Measurements from ENCODE around the gene ECI1.

ECI1 gene

DNA sequence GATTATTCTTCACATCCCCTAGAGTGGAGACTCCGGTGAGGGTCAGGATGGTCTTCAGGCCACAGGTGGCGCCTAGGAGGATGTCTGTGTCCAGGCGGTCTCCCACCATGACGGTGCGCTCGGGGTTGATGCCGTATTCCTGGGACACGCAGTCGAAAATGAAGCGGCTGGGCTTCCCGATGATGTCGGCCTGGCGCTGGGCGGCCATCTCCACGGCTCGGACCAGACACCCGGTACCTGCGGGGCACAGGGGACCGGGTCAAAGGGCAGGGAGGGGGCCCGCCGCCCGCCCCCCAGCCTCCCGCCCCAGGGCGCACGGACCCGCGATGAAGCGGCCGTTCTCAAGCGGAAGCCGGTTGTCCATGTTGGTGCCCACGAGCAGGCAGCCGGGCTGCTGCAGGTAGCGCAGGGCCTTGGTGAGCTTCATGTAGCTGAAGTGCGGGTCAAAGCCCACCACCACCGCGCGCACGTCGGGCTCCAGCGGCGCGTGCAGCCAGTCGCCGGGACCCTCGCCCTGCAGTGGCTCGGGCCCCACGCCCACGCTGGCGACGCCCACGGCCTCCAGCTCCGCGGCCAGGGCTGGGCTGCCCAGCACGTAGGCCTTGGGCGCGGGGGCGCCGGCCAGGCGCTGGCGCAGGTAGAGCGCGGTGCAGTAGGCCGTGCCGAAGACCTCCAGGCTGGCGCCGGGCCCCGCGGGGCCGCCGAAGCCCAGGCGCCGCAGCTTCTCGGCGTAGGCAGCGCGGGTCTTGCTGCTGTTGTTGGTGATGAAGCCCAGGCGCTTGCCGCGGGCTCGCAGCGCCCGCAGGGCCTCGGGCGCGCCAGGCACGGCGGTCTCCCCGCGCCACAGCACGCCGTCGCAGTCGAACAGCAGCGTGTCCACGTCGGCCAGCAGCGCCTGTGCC lies 37.3 kb downstream of the ECI1 start:
- H3K4me3 ChIP-seq (ENCODE audit: low read length) = peak overlapping the region; percentile 93
- H3K4me1 ChIP-seq (ENCODE audit: insufficient read depth, low read length) = peaks cover 16% of the 10 kb centered on the region
- H3K9me3 ChIP-seq (ENCODE audit: low read length) = no peaks in the 10 kb centered on the region
- H3K27me3 ChIP-seq (ENCODE audit: insufficient read depth, low read length) = no peaks in the 10 kb centered on the region
- H2AFZ ChIP-seq (ENCODE audit: low read depth, low read length) = no peak overlapping the region
- peaks cover 26% of the 10 kb centered on the region for H3K36me3 ChIP-seq (ENCODE audit: insufficient read depth, low read length)

GRCh38 chr16:2212362-2213324 lies 38.7 kb downstream of the ECI1 start:
- Histone ChIP-seq H3K27me3 (ENCODE audit: insufficient read depth, low read length) (no peaks in the 10 kb centered on the region), H3K36me3 (ENCODE audit: insufficient read depth, low read length) (peaks cover 37% of the 10 kb centered on the region), H2AFZ (ENCODE audit: low read depth, low read length) (no peak overlapping the region), H3K4me1 (ENCODE audit: insufficient read depth, low read length) (peaks cover 16% of the 10 kb centered on the region), H3K9me3 (ENCODE audit: low read length) (no peaks in the 10 kb centered on the region), H3K4me3 (ENCODE audit: low read length) (peak overlapping the region; percentile 93)

GRCh38 chr16:2211923-2212347 lies 39.5 kb downstream of the ECI1 start:
- Histone ChIP-seq H3K9me3 (ENCODE audit: low read length) (no peaks in the 10 kb centered on the region), H2AFZ (ENCODE audit: low read depth, low read length) (no peak overlapping the region), H3K36me3 (ENCODE audit: insufficient read depth, low read length) (peaks cover 45% of the 10 kb centered on the region), H3K4me1 (ENCODE audit: insufficient read depth, low read length) (peaks cover 16% of the 10 kb centered on the region), H3K4me3 (ENCODE audit: low read length) (no peak overlapping the region), H3K27me3 (ENCODE audit: insufficient read depth, low read length) (no peaks in the 10 kb centered on the region)

DNA sequence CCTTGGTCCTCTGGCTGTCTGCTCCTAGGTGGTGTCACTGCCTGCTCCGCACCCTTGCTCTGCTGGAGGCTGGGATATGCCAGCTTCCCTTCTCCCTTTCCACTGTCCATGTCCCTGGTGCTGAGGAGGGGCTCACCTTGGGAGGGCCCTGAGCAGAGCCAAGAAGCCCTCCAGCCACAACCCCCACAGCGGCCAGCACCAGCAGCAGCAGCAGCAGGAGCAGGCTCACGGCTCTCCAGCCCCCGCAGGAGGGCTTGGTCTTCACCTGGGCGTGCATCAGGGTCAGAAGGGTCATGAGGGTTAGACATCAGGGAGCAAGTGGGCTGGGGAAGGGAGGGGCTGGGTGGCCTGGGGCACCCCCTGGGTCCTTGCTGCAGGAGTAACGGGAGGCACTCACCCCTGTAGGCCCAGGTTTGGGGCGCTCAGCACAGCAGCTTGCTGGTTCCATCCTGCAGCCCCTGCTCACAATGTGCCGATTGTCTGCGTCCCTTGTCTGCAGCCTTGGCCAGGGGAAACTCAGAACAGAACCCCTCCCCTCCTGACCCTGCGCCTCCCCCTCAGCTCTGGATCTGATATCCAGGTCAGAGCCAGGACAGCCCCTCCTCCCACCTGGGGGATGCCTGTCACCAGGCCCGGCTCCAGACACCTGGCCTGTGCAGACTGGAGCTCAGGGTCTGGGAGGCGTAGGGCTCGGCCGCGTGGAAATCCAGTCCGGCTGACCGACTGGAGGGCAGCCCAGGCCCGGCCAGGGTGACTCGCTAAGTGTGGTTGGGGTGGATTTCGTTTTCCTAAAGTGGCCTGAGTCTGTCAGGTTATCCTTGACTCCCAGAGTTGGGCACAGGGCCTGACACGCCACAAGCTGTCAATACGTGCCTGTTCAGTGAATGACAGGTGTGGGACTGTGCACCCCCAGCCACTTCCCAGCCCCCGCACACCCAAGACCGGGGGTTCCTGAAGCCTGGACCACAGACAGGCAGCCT lies 40.7 kb downstream of the ECI1 start, which contains the start of gene BRICD5:
Gene BRICD5, minus strand, starts transcription at position 478 of the 980 bp plus-strand sequence. Its CDS starts 30 bp downstream, at position 448.
- Histone ChIP-seq H2AFZ (ENCODE audit: low read depth, low read length) (no peak within 1 kb of the TSS), H3K9me3 (ENCODE audit: low read length) (no peaks in the 10 kb centered on the region), H3K27me3 (ENCODE audit: insufficient read depth, low read length) (no peaks in the 10 kb centered on the region), H3K4me3 (ENCODE audit: low read length) (no peak within 1 kb of the TSS), H3K36me3 (ENCODE audit: insufficient read depth, low read length) (peaks cover 47% of the 10 kb centered on the region), H3K4me1 (ENCODE audit: insufficient read depth, low read length) (peaks cover 23% of the 10 kb centered on the region)

- Histone ChIP-seq H2AFZ (ENCODE audit: low read depth, low read length) (no peak overlapping the region), H3K9me3 (ENCODE audit: low read length) (no peaks in the 10 kb centered on the region), H3K27me3 (ENCODE audit: insufficient read depth, low read length) (no peaks in the 10 kb centered on the region), H3K4me3 (ENCODE audit: low read length) (no peak overlapping the region), H3K36me3 (ENCODE audit: insufficient read depth, low read length) (peaks cover 47% of the 10 kb centered on the region), H3K4me1 (ENCODE audit: insufficient read depth, low read length) (peaks cover 23% of the 10 kb centered on the region)
Measured at GRCh38 chr16:2210009-2210332, 41.4 kb downstream of the ECI1 start.

GRCh38 chr16:2209258-2210008 lies 42.0 kb downstream of the ECI1 start:
- H3K9me3 ChIP-seq (ENCODE audit: low read length) = no peaks in the 10 kb centered on the region
- H3K4me3 ChIP-seq (ENCODE audit: low read length) = no peak overlapping the region
- no peak overlapping the region for H2AFZ ChIP-seq (ENCODE audit: low read depth, low read length)
- H3K36me3 ChIP-seq (ENCODE audit: insufficient read depth, low read length) = peaks cover 47% of the 10 kb centered on the region
- peaks cover 27% of the 10 kb centered on the region for H3K4me1 ChIP-seq (ENCODE audit: insufficient read depth, low read length)
- H3K27me3 ChIP-seq (ENCODE audit: insufficient read depth, low read length) = no peaks in the 10 kb centered on the region

DNA sequence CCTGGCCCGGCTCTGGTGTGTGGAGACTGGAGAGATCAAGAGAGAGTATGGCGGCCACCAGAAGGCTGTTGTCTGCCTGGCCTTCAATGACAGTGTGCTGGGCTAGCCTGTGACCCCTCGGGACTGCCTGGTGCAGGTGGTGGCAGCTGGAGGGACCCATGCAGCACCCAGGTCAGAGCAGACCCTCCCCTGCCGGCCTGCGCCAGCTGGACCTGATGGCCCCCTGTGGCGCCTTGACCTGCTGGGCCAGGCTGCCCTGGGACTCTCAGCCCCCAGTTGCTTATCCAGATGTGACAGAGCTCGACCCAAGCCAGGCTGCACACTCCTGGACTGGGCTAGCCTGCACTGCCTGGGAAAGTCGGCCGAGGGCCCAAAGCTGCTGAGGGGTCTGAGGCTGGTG lies 42.6 kb downstream of the ECI1 start:
- H3K4me1 ChIP-seq (ENCODE audit: insufficient read depth, low read length) = peaks cover 27% of the 10 kb centered on the region
- no peak overlapping the region for H3K4me3 ChIP-seq (ENCODE audit: low read length)
- no peaks in the 10 kb centered on the region for H3K27me3 ChIP-seq (ENCODE audit: insufficient read depth, low read length)
- H3K9me3 ChIP-seq (ENCODE audit: low read length) = no peaks in the 10 kb centered on the region
- no peak overlapping the region for H2AFZ ChIP-seq (ENCODE audit: low read depth, low read length)
- peaks cover 47% of the 10 kb centered on the region for H3K36me3 ChIP-seq (ENCODE audit: insufficient read depth, low read length)

- no peaks in the 10 kb centered on the region for H3K9me3 ChIP-seq (ENCODE audit: low read length)
- peaks cover 22% of the 10 kb centered on the region for H3K4me1 ChIP-seq (ENCODE audit: insufficient read depth, low read length)
- H3K4me3 ChIP-seq (ENCODE audit: low read length) = no peak overlapping the region
- H3K27me3 ChIP-seq (ENCODE audit: insufficient read depth, low read length) = no peaks in the 10 kb centered on the region
- H2AFZ ChIP-seq (ENCODE audit: low read depth, low read length) = no peak overlapping the region
- H3K36me3 ChIP-seq (ENCODE audit: insufficient read depth, low read length) = peaks cover 47% of the 10 kb centered on the region
Measured at GRCh38 chr16:2208308-2208707, 43.1 kb downstream of the ECI1 start.

DNA sequence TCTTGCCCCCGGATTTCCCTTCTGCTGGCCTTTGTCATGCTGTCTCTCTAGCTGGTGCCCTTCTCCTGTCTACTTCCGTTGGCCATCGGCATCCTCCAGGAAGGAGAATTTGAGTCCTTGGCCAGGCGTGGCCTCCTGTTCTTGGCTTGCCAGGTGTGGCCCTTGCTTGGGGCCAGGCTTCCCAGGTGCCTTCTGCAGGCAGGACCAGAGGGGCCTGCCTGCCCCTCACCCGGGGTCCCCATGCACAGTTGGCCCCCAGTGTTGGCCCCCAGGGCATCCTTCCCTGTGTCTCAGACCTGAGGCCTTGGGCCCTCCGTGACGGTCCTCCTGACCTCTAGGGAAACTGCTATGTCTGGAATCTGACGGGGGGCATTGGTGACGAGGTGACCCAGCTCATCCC lies 43.5 kb downstream of the ECI1 start:
- H3K27me3 ChIP-seq (ENCODE audit: insufficient read depth, low read length) = no peaks in the 10 kb centered on the region
- no peak overlapping the region for H3K4me3 ChIP-seq (ENCODE audit: low read length)
- peaks cover 18% of the 10 kb centered on the region for H3K4me1 ChIP-seq (ENCODE audit: insufficient read depth, low read length)
- peaks cover 47% of the 10 kb centered on the region for H3K36me3 ChIP-seq (ENCODE audit: insufficient read depth, low read length)
- H3K9me3 ChIP-seq (ENCODE audit: low read length) = no peaks in the 10 kb centered on the region
- H2AFZ ChIP-seq (ENCODE audit: low read depth, low read length) = no peak overlapping the region

GRCh38 chr16:2206780-2207433 lies 44.5 kb downstream of the ECI1 start:
- H3K9me3 ChIP-seq (ENCODE audit: low read length) = no peaks in the 10 kb centered on the region
- no peak overlapping the region for H3K4me3 ChIP-seq (ENCODE audit: low read length)
- no peak overlapping the region for H2AFZ ChIP-seq (ENCODE audit: low read depth, low read length)
- peaks cover 11% of the 10 kb centered on the region for H3K4me1 ChIP-seq (ENCODE audit: insufficient read depth, low read length)
- peaks cover 37% of the 10 kb centered on the region for H3K36me3 ChIP-seq (ENCODE audit: insufficient read depth, low read length)
- H3K27me3 ChIP-seq (ENCODE audit: insufficient read depth, low read length) = no peaks in the 10 kb centered on the region

DNA sequence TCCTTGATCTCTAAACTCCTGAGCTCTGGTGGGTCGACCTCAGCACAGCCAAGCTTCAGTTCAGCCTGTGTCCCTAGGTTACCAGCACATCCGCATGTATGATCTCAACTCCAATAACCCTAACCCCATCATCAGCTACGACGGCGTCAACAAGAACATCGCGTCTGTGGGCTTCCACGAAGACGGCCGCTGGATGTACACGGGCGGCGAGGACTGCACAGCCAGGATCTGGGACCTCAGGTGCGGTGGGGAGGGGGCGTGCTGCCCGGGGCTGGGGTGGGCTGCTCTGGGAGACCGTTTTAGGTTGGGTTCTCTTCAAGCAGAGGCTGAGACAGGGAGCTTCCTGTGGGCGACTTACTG lies 45.0 kb downstream of the ECI1 start:
- H3K9me3 ChIP-seq (ENCODE audit: low read length) = no peaks in the 10 kb centered on the region
- peak overlapping the region; percentile 85 for H3K4me3 ChIP-seq (ENCODE audit: low read length)
- H3K36me3 ChIP-seq (ENCODE audit: insufficient read depth, low read length) = peaks cover 33% of the 10 kb centered on the region
- no peaks in the 10 kb centered on the region for H3K27me3 ChIP-seq (ENCODE audit: insufficient read depth, low read length)
- H2AFZ ChIP-seq (ENCODE audit: low read depth, low read length) = no peak overlapping the region
- peaks cover 11% of the 10 kb centered on the region for H3K4me1 ChIP-seq (ENCODE audit: insufficient read depth, low read length)

Measured in neuron (in vitro differentiated cells).